ENCODE measurements around the gene IFITM10. TPM values are rescaled to one million over a fixed set of nuclear protein-coding genes. Genes with fewer than 3 reads are reported as not detected.

The IFITM10 gene
- total and polyA plus RNA-seq, 9 of the 15 experiments (the other 6 are each of a cell fraction or from before 2014, with no cell fraction given): 0.08 to 0.13 (median 0.09) TPM; not detected in 6

GRCh38 chr11:1748636-1749394 is 1.6 kb downstream of the IFITM10 start:
- Histone ChIP-seq H3K4me2 (ENCODE audit: insufficient read depth, low read length) (no peak overlapping the region), H2AFZ (ENCODE audit: low read depth, low read length) (no peak overlapping the region), H4K20me1 (replicated peaks; ENCODE audit: control insufficient read depth, insufficient read depth, low read length) (0 out of 2 replicates have a peak, but pooled peaks cover 2% of the 10 kb centered on the region), H3K9me1 (ENCODE audit: control insufficient read depth, insufficient read depth, low read length) (no peaks in the 10 kb centered on the region), H3K4me1 (replicated peaks in 1 of 2; ENCODE audit: control insufficient read depth in 2 of 2, insufficient read depth in 2 of 2, low read length in 2 of 2) (peaks cover 0 to 33% of the 10 kb centered on the region in 2 experiments; a peak in 2 of 5 replicates), H3K36me3 (ENCODE audit: control insufficient read depth, insufficient read depth, low read length) (peaks cover 3% of the 10 kb centered on the region; the same call in 1 of the 3 replicates), H3K27me3 (ENCODE audit: control insufficient read depth in 2 of 2, insufficient read depth in 2 of 2, low read length in 2 of 2) (peaks cover 0 to 6% of the 10 kb centered on the region in 2 experiments; a peak in 1 of 5 replicates), H3K9ac (ENCODE audit: insufficient read depth in 1 of 2, low read depth in 2 of 2, low read length in 2 of 2) (no peak overlapping the region), H3K27ac (ENCODE audit: extremely low read depth, low read depth, low read length) (no peak overlapping the region), H3K9me3 (replicated peaks; ENCODE audit: control insufficient read depth, insufficient read depth, low read depth, low read length) (peaks cover 8% of the 10 kb centered on the region), H3K4me3 (no peak overlapping the region), H3K79me2 (ENCODE audit: control insufficient read depth, insufficient read depth, low read length) (no peaks in the 10 kb centered on the region)
- ChIA-PET POLR2A (no interaction called here), CTCF (ENCODE audit: low intra/inter-chr PET ratio) (no interaction called here)
- WGBS (ENCODE audit: insufficient coverage, low coverage, missing lambda C conversion rate): 70% methylated on average over 44 of the region's 84 CpGs
- DNase-seq (ENCODE audit: extremely low read depth in 1 of 4, low spot score in 3 of 4) (no peak), ATAC-seq (no peak), FAIRE-seq (no peak)
- no TSS peak for BruUV-seq (replicated peaks)
- TF ChIP-seq U2AF2 (optimal IDR thresholded peaks at IDR 0.05; ENCODE audit: low read depth, low read length): no peak
- TF ChIP-seq KHSRP (IDR thresholded peaks at IDR 0.05): no peak
- no peak for TF ChIP-seq ZNF23 (CRISPR knock-in tag; IDR thresholded peaks at IDR 0.05)
- no peak for TF ChIP-seq E4F1 (CRISPR knock-in tag; IDR thresholded peaks at IDR 0.05; ENCODE audit: borderline replicate concordance)
- TF ChIP-seq, protein P1, sequence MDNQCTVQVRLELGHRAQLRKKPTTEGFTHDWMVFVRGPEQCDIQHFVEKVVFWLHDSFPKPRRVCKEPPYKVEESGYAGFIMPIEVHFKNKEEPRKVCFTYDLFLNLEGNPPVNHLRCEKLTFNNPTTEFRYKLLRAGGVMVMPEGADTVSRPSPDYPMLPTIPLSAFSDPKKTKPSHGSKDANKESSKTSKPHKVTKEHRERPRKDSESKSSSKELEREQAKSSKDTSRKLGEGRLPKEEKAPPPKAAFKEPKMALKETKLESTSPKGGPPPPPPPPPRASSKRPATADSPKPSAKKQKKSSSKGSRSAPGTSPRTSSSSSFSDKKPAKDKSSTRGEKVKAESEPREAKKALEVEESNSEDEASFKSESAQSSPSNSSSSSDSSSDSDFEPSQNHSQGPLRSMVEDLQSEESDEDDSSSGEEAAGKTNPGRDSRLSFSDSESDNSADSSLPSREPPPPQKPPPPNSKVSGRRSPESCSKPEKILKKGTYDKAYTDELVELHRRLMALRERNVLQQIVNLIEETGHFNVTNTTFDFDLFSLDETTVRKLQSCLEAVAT (IDR thresholded peaks at IDR 0.05): no peak
- no peak for TF ChIP-seq NRF1 (conservative IDR thresholded peaks at IDR 0.05 in 1 of 2, IDR thresholded peaks at IDR 0.05 in 1 of 2)
- intact Hi-C loops (cut with micrococcal nuclease) (no loop called here), in situ Hi-C loops (cut with MboI) (no loop called here)

All from K562 (cell line).